Liver (tissue), 9 donors: ENCODE measurements around the gene VDAC1. TPM values are rescaled to one million over a fixed set of nuclear protein-coding genes. Genes with fewer than 3 reads are reported as not detected.

Experiments used
- DNase-seq: peaks from one replicate; pipeline ENCODE4 v3.0.0-alpha.2; 2017; ENCODE audit warnings: low spot score
- H3K27ac ChIP-seq, 2 donors: one replicate each; pipeline ENCODE4 v1.7.0; 2013; ENCODE audit warnings: inconsistent platforms in 2 of 2, low read length in 2 of 2, control low read depth in 1 of 2, low read depth in 1 of 2, mild to moderate bottlenecking in 1 of 2
- H3K27me3 ChIP-seq, 4 donors: one replicate each; pipeline versions ENCODE4 v1.6.1 to v1.7.0; 2013; ENCODE audit warnings: low read length in 3 of 4, inconsistent platforms in 1 of 4, mild to moderate bottlenecking in 1 of 4, moderate library complexity in 1 of 4; ENCODE audit not compliant: control insufficient read depth in 4 of 4, insufficient read depth in 4 of 4
- H3K36me3 ChIP-seq, 4 donors: one replicate each; pipeline versions ENCODE4 v1.6.1 to v1.7.0; 2013; ENCODE audit warnings: low read length in 3 of 4, mild to moderate bottlenecking in 3 of 4, low read depth in 1 of 4, moderate library complexity in 1 of 4; ENCODE audit not compliant: control insufficient read depth in 4 of 4, insufficient read depth in 3 of 4
- H3K4me1 ChIP-seq, 4 donors: one replicate each; pipeline versions ENCODE4 v1.6.1 to v1.7.0; 2013; ENCODE audit warnings: low read length in 3 of 4, mild to moderate bottlenecking in 3 of 4, moderate library complexity in 1 of 4; ENCODE audit not compliant: control insufficient read depth in 4 of 4, insufficient read depth in 4 of 4
- H3K4me3 ChIP-seq, 3 donors: one replicate each; pipeline versions ENCODE4 v1.6.1 to v1.7.0; 2013; ENCODE audit warnings: low read length in 3 of 3, control low read depth in 1 of 3, low read depth in 1 of 3, mild to moderate bottlenecking in 1 of 3
- H3K9ac ChIP-seq, 2 donors: one replicate each; pipeline ENCODE4 v1.7.0; 2013; ENCODE audit warnings: low read length in 2 of 2, mild to moderate bottlenecking in 2 of 2, moderate library complexity in 2 of 2, control low read depth in 1 of 2, low read depth in 1 of 2
- H3K9me3 ChIP-seq, 4 donors: one replicate each; pipeline versions ENCODE4 v1.6.1 to v1.7.0; 2013; ENCODE audit warnings: low read length in 3 of 4; ENCODE audit not compliant: control insufficient read depth in 4 of 4
- EGR1 ChIP-seq, 2 donors: IDR thresholded peaks; 2 replicates each; pipeline ENCODE4 v1.6.1; 2016 to 2018; ENCODE audit warnings: antibody characterized with exemption in 2 of 2, low read depth in 2 of 2
- FOXA1 ChIP-seq: IDR thresholded peaks from 2 replicates; pipeline ENCODE4 v1.6.1; 2016; ENCODE audit warnings: antibody characterized with exemption
- FOXA2 ChIP-seq: IDR thresholded peaks from 2 replicates; pipeline ENCODE4 v1.6.1; 2016; ENCODE audit warnings: antibody characterized with exemption
- GABPA ChIP-seq, 2 donors: IDR thresholded peaks in 1 of 2; conservative IDR thresholded peaks in 1 of 2; 2 replicates each; pipeline ENCODE4 v1.6.1; 2016; ENCODE audit warnings: antibody characterized with exemption in 2 of 2, mild to moderate bottlenecking in 1 of 2, moderate library complexity in 1 of 2
- HNF4A ChIP-seq, 2 donors: conservative IDR thresholded peaks; 2 replicates each; pipeline ENCODE4 v1.6.1; 2016; ENCODE audit warnings: antibody characterized with exemption in 2 of 2, mild to moderate bottlenecking in 2 of 2
- HNF4G ChIP-seq: IDR thresholded peaks from 2 replicates; pipeline ENCODE4 v1.6.1; 2016; ENCODE audit warnings: antibody characterized with exemption
- JUND ChIP-seq, 2 donors: IDR thresholded peaks; 2 replicates each; pipeline ENCODE4 v1.6.1; 2016; ENCODE audit warnings: antibody characterized with exemption in 2 of 2
- MAX ChIP-seq: IDR thresholded peaks from 2 replicates; pipeline ENCODE4 v1.6.1; 2016; ENCODE audit warnings: antibody characterized with exemption
- NR2F2 ChIP-seq: IDR thresholded peaks from 2 replicates; pipeline ENCODE4 v1.6.1; 2016; ENCODE audit warnings: antibody characterized with exemption
- RAD21 ChIP-seq, 2 donors: IDR thresholded peaks; 2 replicates each; pipeline ENCODE4 v1.6.1; 2016; ENCODE audit warnings: antibody characterized with exemption in 2 of 2, mild to moderate bottlenecking in 2 of 2
- REST ChIP-seq: IDR thresholded peaks from 2 replicates; pipeline ENCODE4 v1.6.1; 2016; ENCODE audit warnings: antibody characterized with exemption, mild to moderate bottlenecking
- RXRA ChIP-seq, 2 donors: IDR thresholded peaks; 2 replicates each; pipeline ENCODE4 v1.6.1; 2017 to 2018; ENCODE audit warnings: antibody characterized with exemption in 2 of 2, mild to moderate bottlenecking in 1 of 2
- SP1 ChIP-seq: IDR thresholded peaks from 2 replicates; pipeline ENCODE4 v1.6.1; 2018; ENCODE audit warnings: antibody characterized with exemption, mild to moderate bottlenecking
- YY1 ChIP-seq: IDR thresholded peaks from 2 replicates; pipeline ENCODE4 v1.6.1; 2016; ENCODE audit warnings: antibody characterized with exemption, mild to moderate bottlenecking
- WGBS: extraction: QIAGEN DNeasy Blood & Tissue Kit; methylation state at CpG from one replicate; pipeline ENCODE4 v1.1.7; 2013; 5-methylcytosine and 5-hydroxymethylcytosine counted together
- polyA plus RNA-seq, 2 donors: library from polyadenylated mRNA; stranded (reverse) in 1 of 2; unstranded in 1 of 2; fragments of 200-250 nt in 1 of 2; fragments of >200 nt in 1 of 2; fragmentation: Nextera tagmentation in 1 of 2; extraction: Ambion mirVana in 1 of 2; gene quantifications; one replicate each; pipeline versions ENCODE4 v1.2.1 to v1.2.3, GENCODE V29; 2013 to 2015
- total RNA-seq, 2 donors: library from RNA; depleted of rRNA; stranded (reverse); fragments of >200 nt; gene quantifications; one replicate each; pipeline ENCODE4 v1.2.3, GENCODE V29; 2014
- TF ChIP-seq, protein P1 (sequence below): IDR thresholded peaks from 2 replicates; pipeline ENCODE4 v1.6.1; 2016; ENCODE audit warnings: antibody characterized with exemption
- TF ChIP-seq, protein P2 (sequence below): IDR thresholded peaks from 2 replicates; pipeline ENCODE4 v1.6.1; 2016; ENCODE audit warnings: antibody characterized with exemption
- donor health status: healthy.
- donor health status: healthy.
- donor health status: healthy.
- donor health status: healthy.
- donor health status: healthy.

Gene VDAC1
- total and polyA plus RNA-seq, 4 donors, result 85.4 to 139 (median 121) TPM

- Histone ChIP-seq H3K9me3 (no peaks in the 10 kb centered on the region), H3K27ac (no peak overlapping the region), H3K4me1 (peaks cover 0 to 29% (median 20%) of the 10 kb centered on the region in 4 donors), H3K4me3 (no peak overlapping the region), H3K27me3 (no peaks in the 10 kb centered on the region), H3K9ac (no peak overlapping the region), H3K36me3 (no peaks in the 10 kb centered on the region)
- DNase-seq, result no peak
- no peak for TF ChIP-seq REST
- no peak for TF ChIP-seq YY1
- no peak for TF ChIP-seq FOXA1
- no peak for TF ChIP-seq EGR1 (IDR thresholded peaks at IDR 0.05; ENCODE audit: low read depth in 2 of 2)
- TF ChIP-seq HNF4A (conservative IDR thresholded peaks at IDR 0.05), result no peak
- TF ChIP-seq, protein P1, sequence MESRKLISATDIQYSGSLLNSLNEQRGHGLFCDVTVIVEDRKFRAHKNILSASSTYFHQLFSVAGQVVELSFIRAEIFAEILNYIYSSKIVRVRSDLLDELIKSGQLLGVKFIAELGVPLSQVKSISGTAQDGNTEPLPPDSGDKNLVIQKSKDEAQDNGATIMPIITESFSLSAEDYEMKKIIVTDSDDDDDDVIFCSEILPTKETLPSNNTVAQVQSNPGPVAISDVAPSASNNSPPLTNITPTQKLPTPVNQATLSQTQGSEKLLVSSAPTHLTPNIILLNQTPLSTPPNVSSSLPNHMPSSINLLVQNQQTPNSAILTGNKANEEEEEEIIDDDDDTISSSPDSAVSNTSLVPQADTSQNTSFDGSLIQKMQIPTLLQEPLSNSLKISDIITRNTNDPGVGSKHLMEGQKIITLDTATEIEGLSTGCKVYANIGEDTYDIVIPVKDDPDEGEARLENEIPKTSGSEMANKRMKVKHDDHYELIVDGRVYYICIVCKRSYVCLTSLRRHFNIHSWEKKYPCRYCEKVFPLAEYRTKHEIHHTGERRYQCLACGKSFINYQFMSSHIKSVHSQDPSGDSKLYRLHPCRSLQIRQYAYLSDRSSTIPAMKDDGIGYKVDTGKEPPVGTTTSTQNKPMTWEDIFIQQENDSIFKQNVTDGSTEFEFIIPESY, result no peak
- TF ChIP-seq GABPA (IDR thresholded peaks at IDR 0.05 in 1 of 2, conservative IDR thresholded peaks at IDR 0.05 in 1 of 2), result no peak
- no peak for TF ChIP-seq MAX
- TF ChIP-seq HNF4G, result no peak
- no peak for TF ChIP-seq FOXA2
- no peak for TF ChIP-seq RAD21 (IDR thresholded peaks at IDR 0.05)
These were observed 56.1 kb downstream of the VDAC1 start for GRCh38 chr5:133948721-133949120.

- Histone ChIP-seq H3K9me3 (no peaks in the 10 kb centered on the region), H3K27ac (peak overlapping the region in 1 of 2 donors; percentile 25), H3K9ac (no peak overlapping the region), H3K36me3 (no peaks in the 10 kb centered on the region), H3K27me3 (no peaks in the 10 kb centered on the region), H3K4me3 (no peak overlapping the region), H3K4me1 (peaks cover 2 to 29% (median 15%) of the 10 kb centered on the region in 4 donors)
- DNase-seq, result no peak
- peak; percentile 34 to 43 for TF ChIP-seq RXRA (IDR thresholded peaks at IDR 0.05)
- TF ChIP-seq SP1, result peak; percentile 68
- TF ChIP-seq, protein P2, sequence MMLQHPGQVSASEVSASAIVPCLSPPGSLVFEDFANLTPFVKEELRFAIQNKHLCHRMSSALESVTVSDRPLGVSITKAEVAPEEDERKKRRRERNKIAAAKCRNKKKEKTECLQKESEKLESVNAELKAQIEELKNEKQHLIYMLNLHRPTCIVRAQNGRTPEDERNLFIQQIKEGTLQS, result no peak
- TF ChIP-seq RAD21 (IDR thresholded peaks at IDR 0.05), result peak; percentile 17 to 44
- peak; percentile 45 to 47 for TF ChIP-seq HNF4A (conservative IDR thresholded peaks at IDR 0.05)
- TF ChIP-seq REST, result peak; percentile 32
- no peak for TF ChIP-seq GABPA (IDR thresholded peaks at IDR 0.05 in 1 of 2, conservative IDR thresholded peaks at IDR 0.05 in 1 of 2)
- peak in 1 of 2 donors; percentile 13 for TF ChIP-seq JUND (IDR thresholded peaks at IDR 0.05)
- TF ChIP-seq NR2F2, result no peak
- WGBS, result 60% methylated on average over 5 of the region's 5 CpGs
These were observed 57.3 kb downstream of the VDAC1 start for GRCh38 chr5:133947431-133947841.
